Gastroesophageal sphincter (tissue), 3 donors: ENCODE measurements around the gene NTHL1.

Experiments
- CTCF ChIP-seq, 4 experiments: fragments of 200-600 bp in 2 of 4; fragments of 450-650 bp in 2 of 4; sonication (generic) in 1 of 4; IDR thresholded peaks; one replicate each; pipeline ENCODE4 v1.5.1; 2017 to 2019; ENCODE audit warnings: antibody characterized with exemption in 4 of 4, mild to moderate bottlenecking in 2 of 4, moderate library complexity in 2 of 4
- EP300 ChIP-seq: sonication (generic); formaldehyde crosslinking; IDR thresholded peaks from one replicate; pipeline ENCODE4 v1.6.1; 2017; ENCODE audit warnings: antibody characterized with exemption, mild to moderate bottlenecking
- POLR2A ChIP-seq, 2 donors: fragments of 450-650 bp; IDR thresholded peaks; one replicate each; pipeline ENCODE4 v1.6.1; 2017; ENCODE audit warnings: antibody characterized with exemption in 2 of 2, mild to moderate bottlenecking in 2 of 2, moderate library complexity in 1 of 2
- POLR2AphosphoS5 ChIP-seq: sonication (generic); formaldehyde crosslinking; IDR thresholded peaks from one replicate; pipeline ENCODE4 v1.6.1; 2017; ENCODE audit warnings: antibody characterized with exemption

GRCh38 chr16:2015947-2016208, 31.8 kb downstream of the NTHL1 start:
- TF ChIP-seq CTCF (IDR thresholded peaks at IDR 0.05) (no peak), POLR2A (IDR thresholded peaks at IDR 0.05) (no peak), POLR2AphosphoS5 (no peak), EP300 (no peak)
